ENCODE measurements around the gene PEX1. TPM values are rescaled to one million over a fixed set of nuclear protein-coding genes. Genes with fewer than 3 reads are reported as not detected.

PEX1 gene
- total RNA-seq, 4 donors from 2014 or later: 12.9 to 19.5 (median 14.1) TPM

GRCh38 chr7:92498557-92498956 is 29.8 kb downstream of the PEX1 start:
- 97% methylated on average over 2 of the region's 2 CpGs for WGBS

GRCh38 chr7:92496876-92497275 is 31.4 kb downstream of the PEX1 start:
- Histone ChIP-seq H3K27me3 (no peaks in the 10 kb centered on the region), H3K27ac (replicated peaks in 1 of 4) (no peak overlapping the region), H3K4me1 (no peaks in the 10 kb centered on the region), H3K4me3 (no peak overlapping the region), H3K9me3 (no peaks in the 10 kb centered on the region), H3K36me3 (peaks cover 56 to 96% (median 81%) of the 10 kb centered on the region in 4 donors)
- no peak for DNase-seq (ENCODE audit: extremely low spot score)
- no peak for TF ChIP-seq POLR2A (IDR thresholded peaks at IDR 0.05; ENCODE audit: low read depth)
- TF ChIP-seq CTCF (IDR thresholded peaks at IDR 0.05): no peak
- WGBS: 91% methylated on average over 2 of the region's 2 CpGs
- intact Hi-C loops (cut with DNase I): no loop called here

More at GRCh38 chr7:92498557-92498956, 29.8 kb downstream of the PEX1 start:
- Histone ChIP-seq H3K4me1 (no peaks in the 10 kb centered on the region), H3K27ac (replicated peaks in 1 of 4) (no peak overlapping the region), H3K36me3 (peaks cover 53 to 94% (median 80%) of the 10 kb centered on the region in 4 donors), H3K27me3 (no peaks in the 10 kb centered on the region), H3K9me3 (no peaks in the 10 kb centered on the region), H3K4me3 (no peak overlapping the region)
- no peak for DNase-seq (ENCODE audit: extremely low spot score)
- TF ChIP-seq EP300 (IDR thresholded peaks at IDR 0.05) (no peak), CTCF (IDR thresholded peaks at IDR 0.05) (no peak), POLR2A (IDR thresholded peaks at IDR 0.05; ENCODE audit: low read depth) (no peak), POLR2AphosphoS5 (IDR thresholded peaks at IDR 0.05) (no peak)
- intact Hi-C loops (cut with DNase I): no loop called here

- intact Hi-C loops (cut with DNase I): no loop called here
- 90% methylated on average over 1 of the region's 1 CpG for WGBS
These were observed 38.7 kb downstream of the PEX1 start for GRCh38 chr7:92489634-92490033.

GRCh38 chr7:92487804-92488203 is 40.5 kb downstream of the PEX1 start:
- Histone ChIP-seq H3K9me3 (no peaks in the 10 kb centered on the region), H3K27ac (replicated peaks in 1 of 4) (no peak overlapping the region), H3K4me1 (no peaks in the 10 kb centered on the region), H3K4me3 (no peak overlapping the region), H3K27me3 (no peaks in the 10 kb centered on the region), H3K36me3 (peaks cover 37 to 88% (median 67%) of the 10 kb centered on the region in 4 donors)
- DNase-seq (ENCODE audit: extremely low spot score): no peak
- intact Hi-C loops (cut with DNase I): no loop called here
- no peak for TF ChIP-seq CTCF (IDR thresholded peaks at IDR 0.05)
- no peak for TF ChIP-seq POLR2A (IDR thresholded peaks at IDR 0.05; ENCODE audit: low read depth)
- TF ChIP-seq EP300 (IDR thresholded peaks at IDR 0.05): no peak
- TF ChIP-seq POLR2AphosphoS5 (IDR thresholded peaks at IDR 0.05): no peak

More at GRCh38 chr7:92489634-92490033, 38.7 kb downstream of the PEX1 start:
- H3K36me3 ChIP-seq: peaks cover 53 to 98% (median 84%) of the 10 kb centered on the region in 4 donors
- no peak for DNase-seq (ENCODE audit: extremely low spot score)
- no peaks in the 10 kb centered on the region for H3K27me3 ChIP-seq
- H3K9me3 ChIP-seq: no peaks in the 10 kb centered on the region
- no peaks in the 10 kb centered on the region for H3K4me1 ChIP-seq
- no peak for TF ChIP-seq POLR2A (IDR thresholded peaks at IDR 0.05; ENCODE audit: low read depth)
- no peak for TF ChIP-seq EP300 (IDR thresholded peaks at IDR 0.05)
- TF ChIP-seq CTCF (IDR thresholded peaks at IDR 0.05): no peak
- TF ChIP-seq POLR2AphosphoS5 (IDR thresholded peaks at IDR 0.05): no peak
- H3K27ac ChIP-seq (replicated peaks in 1 of 4): no peak overlapping the region
- H3K4me3 ChIP-seq: no peak overlapping the region

GRCh38 chr7:92485974-92486373 is 42.3 kb downstream of the PEX1 start:
- intact Hi-C loops (cut with DNase I): no loop called here
- DNase-seq (ENCODE audit: extremely low spot score): no peak
- H3K27ac ChIP-seq (replicated peaks in 1 of 4): no peak overlapping the region
- WGBS: 90% methylated on average over 2 of the region's 2 CpGs
- no peak for TF ChIP-seq EP300 (IDR thresholded peaks at IDR 0.05)
- no peak for TF ChIP-seq POLR2A (IDR thresholded peaks at IDR 0.05; ENCODE audit: low read depth)
- TF ChIP-seq CTCF (IDR thresholded peaks at IDR 0.05): no peak
- TF ChIP-seq POLR2AphosphoS5 (IDR thresholded peaks at IDR 0.05): no peak
- H3K4me1 ChIP-seq: no peaks in the 10 kb centered on the region
- H3K9me3 ChIP-seq: no peaks in the 10 kb centered on the region
- H3K27me3 ChIP-seq: no peaks in the 10 kb centered on the region
- H3K4me3 ChIP-seq: no peak overlapping the region
- H3K36me3 ChIP-seq: peaks cover 26 to 69% (median 49%) of the 10 kb centered on the region in 4 donors
